Putamen (tissue), 1 donor: ENCODE data around the gene CCDC30.
"Not testable (repeated sequence)": the region's sequence is repeated elsewhere in the genome, so short reads cannot be mapped to it uniquely, and the experiment has no call there.

ENCODE experiments used
- DNase-seq: peaks from one replicate; pipeline ENCODE4 v3.0.0-alpha.2; 2016; ENCODE audit warnings: low spot score

Gene CCDC30

DNA sequence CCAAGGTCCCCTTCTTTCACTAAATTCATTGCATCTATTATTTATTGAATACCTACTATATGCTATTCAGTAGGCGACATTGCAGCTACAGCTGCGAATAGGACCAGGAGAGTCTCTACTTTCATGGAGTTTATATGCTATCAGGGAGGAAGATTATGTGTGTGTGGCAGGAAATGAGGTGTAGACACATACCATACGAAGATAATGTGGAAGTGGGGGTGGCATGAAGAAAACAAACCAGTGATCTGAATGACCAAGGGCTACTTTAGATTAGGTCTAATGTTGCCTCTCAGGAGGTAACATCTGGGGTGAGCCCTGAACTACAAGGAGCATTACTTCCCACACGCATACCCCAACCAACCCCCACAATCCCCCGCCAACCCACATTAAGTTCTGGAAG is 194.1 kb downstream of the CCDC30 start:
- no peak for DNase-seq

- DNase-seq, result peak; percentile 93
Observed at GRCh38 chr1:42657981-42658876, 195.1 kb downstream of the CCDC30 start, which contains the start of gene PPIH. Gene PPIH (plus strand): TSS chr1:42658423. CDS start chr1:42658447, 24 bp downstream.

DNA sequence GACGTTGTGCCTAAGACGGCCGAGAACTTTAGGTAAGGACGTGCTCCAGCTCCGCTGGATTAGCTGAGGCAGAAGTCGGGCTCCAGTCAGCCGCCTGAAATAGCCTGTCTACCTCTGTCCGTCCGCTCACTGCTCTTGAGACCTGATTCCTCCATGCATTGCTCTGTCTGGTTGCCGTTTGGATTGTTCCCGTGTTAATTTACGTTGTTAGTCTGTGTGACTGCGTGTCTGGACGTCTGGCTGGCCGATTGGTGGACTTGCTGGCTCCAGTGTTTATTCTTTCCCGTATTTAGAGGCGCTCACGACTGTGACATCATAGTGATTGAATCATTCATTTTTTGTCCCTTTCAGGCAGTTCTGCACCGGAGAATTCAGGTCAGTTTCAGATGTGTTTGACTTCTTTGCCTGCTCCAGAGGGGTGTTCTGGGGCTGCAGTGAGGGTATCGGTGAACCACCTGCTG is 195.8 kb downstream of the CCDC30 start:
- DNase-seq, result no peak

DNA sequence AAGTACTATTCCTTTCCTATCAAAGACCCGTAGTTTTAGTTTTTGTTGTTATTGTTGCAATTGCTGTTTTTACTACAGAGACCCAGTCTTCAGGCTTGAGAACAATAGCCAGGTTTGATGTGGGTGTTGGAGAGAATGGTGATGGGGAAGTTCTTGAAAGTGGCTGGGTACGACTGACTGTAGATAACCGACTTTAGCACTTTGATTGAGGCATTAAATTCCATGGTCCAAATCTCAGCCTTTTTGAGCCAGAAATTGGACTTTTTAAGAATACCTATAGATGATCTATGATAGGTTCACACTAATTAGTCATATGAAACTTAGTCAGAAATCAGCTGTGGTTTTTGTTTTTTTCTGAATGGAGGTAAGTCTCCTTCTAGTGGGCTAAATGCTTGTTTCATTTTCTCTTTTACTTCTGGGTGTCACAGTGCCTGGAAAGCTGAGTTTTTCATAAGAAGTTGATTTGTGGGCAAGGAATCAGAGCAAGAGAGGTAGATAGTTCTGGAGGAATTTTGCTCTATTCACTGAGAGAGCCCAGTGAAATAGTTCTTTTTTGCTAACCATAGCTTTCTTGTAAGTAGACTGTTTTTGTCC is 197.9 kb downstream of the CCDC30 start:
- no peak for DNase-seq

DNA sequence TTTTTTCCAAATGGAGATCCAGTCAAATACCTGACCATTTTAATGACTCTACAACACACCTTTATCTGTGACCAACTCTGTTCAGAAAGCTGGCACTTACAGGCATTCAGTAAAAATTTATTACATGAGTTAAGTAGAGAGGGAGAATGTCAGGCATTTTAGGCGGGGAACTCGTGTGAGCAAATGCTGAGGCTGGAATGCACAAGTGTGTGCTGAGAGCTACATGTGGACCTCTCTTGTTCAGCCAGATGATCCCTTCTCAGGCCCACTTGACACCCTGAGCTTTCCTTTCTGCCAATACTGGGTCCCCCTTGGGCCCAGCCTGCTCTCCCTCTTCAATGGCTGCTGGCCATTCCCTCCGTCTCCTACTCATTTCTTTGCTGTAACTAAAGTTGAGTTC is 206.8 kb downstream of the CCDC30 start:
- no peak for DNase-seq

- DNase-seq, result no peak
Observed at GRCh38 chr1:42670425-42670824, 207.3 kb downstream of the CCDC30 start.

DNA sequence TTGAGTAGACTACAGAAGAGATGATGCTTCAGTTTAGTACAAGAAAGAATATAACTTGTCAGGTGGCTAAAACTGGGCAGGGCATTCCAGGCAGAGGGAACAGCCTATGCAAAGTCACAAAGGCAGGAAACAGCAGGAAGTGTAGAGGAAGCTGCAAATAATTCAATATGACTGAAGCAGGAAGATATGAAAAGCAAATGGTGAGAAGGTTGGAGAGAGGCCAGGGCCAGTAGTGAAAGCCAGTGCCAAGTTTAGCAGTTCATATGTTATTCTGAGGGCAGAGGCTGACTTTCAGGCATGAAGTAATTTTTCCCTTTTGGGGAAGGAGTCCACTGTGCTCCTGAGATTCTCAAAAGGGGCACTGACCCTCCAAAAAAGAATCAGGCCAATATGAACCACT is 211.1 kb downstream of the CCDC30 start:
- DNase-seq, result no peak

DNA sequence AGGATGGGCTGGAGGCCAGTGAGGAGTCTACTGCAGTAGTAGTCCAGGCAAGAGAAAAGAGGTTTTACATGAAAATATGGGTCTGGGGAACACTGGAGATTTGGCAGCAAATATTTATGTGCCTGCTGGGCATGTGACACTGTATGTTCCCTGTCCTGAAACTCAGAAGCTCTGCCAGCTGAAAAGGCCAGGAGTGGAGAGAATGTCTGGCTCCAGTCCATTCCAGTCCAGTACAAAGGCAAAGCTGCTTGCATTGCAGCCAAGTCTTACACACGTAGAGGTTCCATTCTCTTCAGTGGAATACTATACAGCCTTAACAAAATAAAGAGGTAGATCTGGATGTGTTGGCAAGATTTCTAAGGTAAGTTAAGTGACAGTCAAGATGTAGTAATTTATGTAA is 211.6 kb downstream of the CCDC30 start:
- no peak for DNase-seq

- no peak for DNase-seq
Observed at GRCh38 chr1:42675467-42675866, 212.4 kb downstream of the CCDC30 start.

- DNase-seq, result no peak
Observed at GRCh38 chr1:42676534-42677087, 213.5 kb downstream of the CCDC30 start.

DNA sequence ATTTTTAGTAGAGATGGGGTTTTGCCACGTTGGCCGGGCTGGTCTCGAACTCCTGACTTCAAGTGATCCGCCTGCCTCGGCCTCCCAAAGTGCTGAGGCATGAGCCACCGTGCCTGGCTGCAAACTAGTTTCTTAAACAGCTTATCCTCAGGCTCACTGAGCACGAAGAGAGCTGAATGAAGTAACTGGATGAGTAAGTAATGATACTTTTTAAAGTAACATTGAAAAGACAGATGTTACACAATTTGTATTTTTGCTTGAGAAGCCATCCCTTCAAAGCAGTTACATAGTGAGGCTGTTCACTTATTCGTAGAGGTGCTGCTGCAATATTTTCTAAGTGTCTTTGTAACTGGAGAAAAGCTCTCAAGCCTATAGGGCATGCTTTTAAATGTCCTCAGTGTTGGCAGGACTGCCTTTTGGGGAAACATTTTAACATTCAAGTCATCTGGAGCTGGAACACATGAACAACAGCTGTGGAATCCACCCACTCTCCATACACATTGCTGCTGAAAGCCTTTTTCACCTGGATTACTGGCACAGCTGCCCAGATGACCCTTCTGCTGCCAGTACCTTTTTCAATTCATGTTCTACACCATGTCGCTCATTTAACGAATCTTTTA is 216.4 kb downstream of the CCDC30 start:
- no peak for DNase-seq

GRCh38 chr1:42680055-42680454 is 217.0 kb downstream of the CCDC30 start:
- no peak for DNase-seq

GRCh38 chr1:42680921-42681683 is 218.0 kb downstream of the CCDC30 start:
- DNase-seq, result peak; percentile 54

DNA sequence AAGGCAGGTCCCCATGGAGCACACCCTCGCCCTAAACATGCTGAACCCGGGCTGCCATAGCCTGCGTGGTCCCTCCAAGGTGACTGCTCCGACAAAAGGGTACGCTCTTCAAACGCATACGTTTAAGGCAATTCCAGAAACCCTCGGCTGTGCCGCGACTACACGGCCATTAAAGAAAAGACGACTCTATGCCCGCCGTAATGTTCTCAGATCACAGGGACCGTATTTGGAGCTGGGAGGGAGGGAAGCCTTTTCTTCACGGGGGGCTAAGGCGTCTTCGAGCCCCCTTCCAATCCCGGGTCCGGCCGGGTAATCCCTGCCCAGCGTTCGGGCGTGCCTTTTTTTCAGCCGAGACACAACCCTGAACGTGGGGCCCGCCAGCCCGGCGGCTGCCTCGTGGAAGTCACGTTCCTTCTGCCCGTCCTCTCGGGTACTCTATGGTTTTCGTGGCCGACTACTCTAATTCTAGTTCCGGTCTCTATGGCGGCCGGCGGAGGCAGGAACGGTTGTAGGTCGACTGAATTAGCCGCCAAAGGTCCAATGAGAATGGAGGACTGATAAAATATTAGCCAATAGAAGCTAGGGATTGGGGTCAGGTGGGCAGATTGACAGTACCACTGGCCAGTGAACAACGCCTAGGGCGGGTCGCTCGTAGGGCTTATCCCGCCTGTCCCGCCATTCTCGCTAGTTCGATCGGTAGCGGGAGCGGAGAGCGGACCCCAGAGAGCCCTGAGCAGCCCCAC is 218.8 kb downstream of the CCDC30 start, which contains the start of gene YBX1:
Gene YBX1, plus strand, starts transcription at position 678 of the 743 bp plus-strand sequence. CDS start 148 bp downstream, outside the sequence.
- DNase-seq, result peak; percentile 99

GRCh38 chr1:42682484-42682738 is 219.3 kb downstream of the CCDC30 start:
- DNase-seq, result not testable (repeated sequence)

- peak; percentile 41 for DNase-seq
Observed at GRCh38 chr1:42682739-42683531, 219.8 kb downstream of the CCDC30 start.

GRCh38 chr1:42684139-42684538 is 221.1 kb downstream of the CCDC30 start:
- DNase-seq, result no peak

- DNase-seq, result no peak
Observed at GRCh38 chr1:42686418-42686817, 223.3 kb downstream of the CCDC30 start.

- DNase-seq, result no peak
Observed at GRCh38 chr1:42689912-42690311, 226.8 kb downstream of the CCDC30 start.

GRCh38 chr1:42690477-42691156 is 227.5 kb downstream of the CCDC30 start:
- DNase-seq, result no peak
